ENCODE measurements around the gene SETD2. TPM values are rescaled to one million over a fixed set of nuclear protein-coding genes. Genes with fewer than 3 reads are reported as not detected.
A peak's percentile ranks its signal among the peaks of the same experiment; 100 is the strongest.

The SETD2 gene
- total and polyA plus RNA-seq, 9 of the 15 experiments (the other 6 are each of a cell fraction or from before 2014, with no cell fraction given), result 8.2 to 44.0 (median 33.6) TPM

DNA sequence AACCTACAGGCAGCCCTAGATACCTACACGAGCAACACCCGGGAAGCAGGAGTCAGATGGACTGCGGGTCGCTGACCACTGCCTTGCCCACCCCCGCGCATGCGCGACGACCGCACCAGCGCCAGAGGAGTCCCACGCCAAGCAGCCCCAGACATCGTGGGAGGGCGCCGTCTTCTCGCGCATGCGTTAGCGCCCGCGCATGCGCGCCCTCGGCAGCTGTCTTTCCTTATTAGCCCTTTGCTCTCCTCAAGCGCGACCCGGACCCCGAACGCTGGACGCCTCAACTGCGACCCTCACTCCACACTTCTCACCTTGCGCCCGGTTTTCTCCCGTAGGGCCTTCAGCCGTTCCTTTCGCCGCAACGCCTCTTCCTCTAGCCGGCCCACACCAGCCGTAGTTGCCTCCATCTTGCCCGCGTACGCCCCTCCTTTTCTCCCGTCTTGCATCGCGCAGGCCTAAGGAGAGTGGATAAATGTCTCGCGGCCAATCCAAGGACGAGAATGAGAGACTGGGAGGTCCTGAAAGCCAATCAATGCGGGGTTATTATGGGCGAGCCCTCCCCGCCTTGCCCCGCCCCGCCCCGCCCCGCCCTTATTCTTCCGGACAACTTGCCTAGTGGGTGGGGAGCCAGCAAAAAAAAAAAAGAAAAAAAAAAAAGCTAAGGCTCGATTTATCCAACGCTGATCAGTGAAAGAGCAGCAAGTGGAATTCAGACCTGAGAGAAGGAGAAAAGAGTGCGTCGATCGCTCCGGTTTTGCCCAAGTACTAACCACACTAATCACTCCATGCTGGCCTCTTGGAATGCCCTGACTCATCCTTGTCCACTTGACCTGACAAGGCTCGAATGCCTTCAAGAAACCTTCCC, 187.4 kb downstream of the SETD2 start, which contains the start of gene CCDC12 (continued):
- TF ChIP-seq, protein P1, sequence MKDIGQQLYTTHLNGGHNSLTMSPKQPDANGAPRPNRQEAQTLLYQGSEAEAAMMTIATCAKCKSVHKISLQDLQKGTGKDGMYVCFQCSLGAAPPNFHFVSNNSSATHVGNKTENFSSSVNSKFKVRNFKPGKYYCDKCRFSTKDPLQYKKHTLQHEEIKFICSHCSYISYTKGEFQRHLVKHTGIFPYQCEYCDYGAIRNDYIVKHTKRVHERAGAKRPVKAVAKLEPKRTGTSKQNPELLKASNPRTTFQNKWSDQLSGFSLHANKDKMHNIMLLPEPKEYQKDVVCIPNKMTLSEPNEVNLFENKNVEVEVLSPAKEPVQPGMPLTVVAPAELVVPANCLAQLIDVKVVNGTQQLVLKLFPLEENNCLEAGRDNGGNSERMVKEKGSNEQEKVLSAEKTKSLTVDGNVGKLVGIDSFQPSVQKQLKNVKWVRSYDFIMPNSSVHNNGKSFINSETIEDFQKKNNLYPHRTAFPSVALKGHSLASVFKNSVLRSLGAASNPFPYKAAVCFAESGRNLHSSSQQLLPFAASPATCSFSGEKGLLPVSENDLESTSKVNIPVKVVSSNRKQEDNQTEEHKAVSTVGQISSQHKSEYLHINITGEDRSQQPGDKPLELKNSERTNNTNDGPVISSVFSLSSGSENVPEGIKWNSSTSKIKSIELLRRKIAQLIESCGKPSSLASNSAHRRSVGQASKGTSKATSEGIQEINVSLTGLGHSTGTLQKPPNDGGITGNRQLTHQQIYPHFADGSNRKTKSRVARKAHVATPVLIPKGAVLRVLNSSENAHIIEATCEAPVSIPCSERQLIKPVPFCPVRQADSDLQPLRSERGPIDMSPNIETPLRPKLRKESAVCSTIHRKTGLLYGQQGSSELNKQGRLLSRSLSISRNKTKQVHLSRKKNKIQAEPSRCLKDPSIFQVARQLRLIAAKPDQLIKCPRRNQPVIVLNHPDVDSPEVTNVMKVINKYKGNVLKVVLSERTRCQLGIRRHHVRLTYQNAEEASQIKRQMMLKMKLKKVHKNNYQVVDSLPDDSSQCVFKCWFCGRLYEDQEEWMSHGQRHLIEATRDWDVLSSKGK (CRISPR knock-in tag; IDR thresholded peaks at IDR 0.05), result no peak
- no peak for TF ChIP-seq ZNF253 (CRISPR knock-in tag; conservative IDR thresholded peaks at IDR 0.05)
- peak; percentile 94 for TF ChIP-seq PHF8 (IDR thresholded peaks at IDR 0.05; ENCODE audit: borderline replicate concordance, low read length)
- TF ChIP-seq, protein P2, sequence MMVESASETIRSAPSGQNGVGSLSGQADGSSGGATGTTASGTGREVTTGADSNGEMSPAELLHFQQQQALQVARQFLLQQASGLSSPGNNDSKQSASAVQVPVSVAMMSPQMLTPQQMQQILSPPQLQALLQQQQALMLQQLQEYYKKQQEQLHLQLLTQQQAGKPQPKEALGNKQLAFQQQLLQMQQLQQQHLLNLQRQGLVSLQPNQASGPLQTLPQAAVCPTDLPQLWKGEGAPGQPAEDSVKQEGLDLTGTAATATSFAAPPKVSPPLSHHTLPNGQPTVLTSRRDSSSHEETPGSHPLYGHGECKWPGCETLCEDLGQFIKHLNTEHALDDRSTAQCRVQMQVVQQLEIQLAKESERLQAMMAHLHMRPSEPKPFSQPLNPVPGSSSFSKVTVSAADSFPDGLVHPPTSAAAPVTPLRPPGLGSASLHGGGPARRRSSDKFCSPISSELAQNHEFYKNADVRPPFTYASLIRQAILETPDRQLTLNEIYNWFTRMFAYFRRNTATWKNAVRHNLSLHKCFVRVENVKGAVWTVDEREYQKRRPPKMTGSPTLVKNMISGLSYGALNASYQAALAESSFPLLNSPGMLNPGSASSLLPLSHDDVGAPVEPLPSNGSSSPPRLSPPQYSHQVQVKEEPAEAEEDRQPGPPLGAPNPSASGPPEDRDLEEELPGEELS (CRISPR knock-in tag; IDR thresholded peaks at IDR 0.05; ENCODE audit: borderline replicate concordance), result peak; percentile 83; the same call in 1 of the 2 replicates
- no peak for TF ChIP-seq SMAD2 (IDR thresholded peaks at IDR 0.05; ENCODE audit: low read depth, low read length)
- TF ChIP-seq, protein P3, sequence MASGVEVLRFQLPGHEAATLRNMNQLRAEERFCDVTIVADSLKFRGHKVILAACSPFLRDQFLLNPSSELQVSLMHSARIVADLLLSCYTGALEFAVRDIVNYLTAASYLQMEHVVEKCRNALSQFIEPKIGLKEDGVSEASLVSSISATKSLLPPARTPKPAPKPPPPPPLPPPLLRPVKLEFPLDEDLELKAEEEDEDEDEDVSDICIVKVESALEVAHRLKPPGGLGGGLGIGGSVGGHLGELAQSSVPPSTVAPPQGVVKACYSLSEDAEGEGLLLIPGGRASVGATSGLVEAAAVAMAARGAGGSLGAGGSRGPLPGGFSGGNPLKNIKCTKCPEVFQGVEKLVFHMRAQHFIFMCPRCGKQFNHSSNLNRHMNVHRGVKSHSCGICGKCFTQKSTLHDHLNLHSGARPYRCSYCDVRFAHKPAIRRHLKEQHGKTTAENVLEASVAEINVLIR (CRISPR knock-in tag; IDR thresholded peaks at IDR 0.05), result no peak
- TF ChIP-seq ESRRB (CRISPR knock-in tag; IDR thresholded peaks at IDR 0.05; ENCODE audit: borderline replicate concordance), result no peak
- TF ChIP-seq DACH1 (IDR thresholded peaks at IDR 0.05; ENCODE audit: partially characterized antibody), result no peak
- peak; percentile 76; the same call in 1 of the 2 replicates for TF ChIP-seq EHMT2 (IDR thresholded peaks at IDR 0.05)
- TF ChIP-seq, protein P4, sequence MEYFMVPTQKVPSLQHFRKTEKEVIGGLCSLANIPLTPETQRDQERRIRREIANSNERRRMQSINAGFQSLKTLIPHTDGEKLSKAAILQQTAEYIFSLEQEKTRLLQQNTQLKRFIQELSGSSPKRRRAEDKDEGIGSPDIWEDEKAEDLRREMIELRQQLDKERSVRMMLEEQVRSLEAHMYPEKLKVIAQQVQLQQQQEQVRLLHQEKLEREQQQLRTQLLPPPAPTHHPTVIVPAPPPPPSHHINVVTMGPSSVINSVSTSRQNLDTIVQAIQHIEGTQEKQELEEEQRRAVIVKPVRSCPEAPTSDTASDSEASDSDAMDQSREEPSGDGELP (CRISPR knock-in tag; IDR thresholded peaks at IDR 0.05; ENCODE audit: borderline replicate concordance), result peak; percentile 81
- peak; percentile 91 for TF ChIP-seq POU5F1 (IDR thresholded peaks at IDR 0.05; ENCODE audit: borderline replicate concordance, low read depth, low read length, partially characterized antibody)
- TF ChIP-seq MCM5 (IDR thresholded peaks at IDR 0.05; ENCODE audit: low read depth), result no peak
- no peak for TF ChIP-seq PURB (CRISPR knock-in tag; IDR thresholded peaks at IDR 0.05; ENCODE audit: low read depth)
- TF ChIP-seq MYC (IDR thresholded peaks at IDR 0.05; ENCODE audit: low read depth, low read length), result peak; percentile 91
- TF ChIP-seq MYC (CRISPR knock-in tag; IDR thresholded peaks at IDR 0.05; ENCODE audit: borderline replicate concordance, low read depth), result peak; percentile 86; the same call in 1 of the 2 replicates
- peak; percentile 50; the same call in 1 of the 2 replicates for TF ChIP-seq MTA1 (IDR thresholded peaks at IDR 0.05; ENCODE audit: borderline replicate concordance)
- TF ChIP-seq NFYB (IDR thresholded peaks at IDR 0.05; ENCODE audit: extremely low read depth, insufficient read length), result peak; percentile 35
